Measurements from ENCODE around the gene NFIB.
A peak's percentile ranks its signal among the peaks of the same experiment; 100 is the strongest.

NFIB gene

DNA sequence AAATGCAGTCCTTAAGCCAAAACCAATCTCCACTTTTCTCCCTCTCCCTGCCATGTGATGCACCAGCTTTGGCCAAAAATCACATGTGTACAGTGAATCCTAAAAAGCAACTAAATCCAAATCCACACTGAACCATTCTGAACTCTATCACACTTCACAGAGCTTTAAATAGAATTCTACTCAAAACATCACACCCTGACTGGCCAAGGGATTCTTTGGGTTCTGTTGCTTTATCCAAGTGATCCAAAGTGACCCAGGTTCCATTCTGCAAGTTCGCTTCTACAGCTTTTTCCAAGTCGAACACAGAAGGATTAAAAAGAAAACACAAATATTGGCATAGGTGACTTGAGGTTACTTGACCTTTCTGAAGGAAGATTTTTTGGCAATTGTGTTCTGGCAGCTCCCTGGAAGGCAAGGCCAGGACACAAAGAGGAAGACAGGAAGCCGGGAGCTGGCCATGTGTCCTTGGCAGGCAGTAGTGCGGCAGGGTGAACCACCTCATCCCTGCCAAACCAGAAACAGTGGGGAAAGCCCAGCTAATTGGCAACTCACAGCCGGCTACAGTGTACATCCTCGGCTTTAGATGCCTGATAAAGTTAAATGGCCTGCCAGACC lies 115.0 kb downstream of the NFIB start:
- intact Hi-C loops (cut with DNase I): no loop called here
- peak in 8 of 10 donors; percentile 23 to 83 (median 38) for DNase-seq

GRCh38 chr9:14198047-14198840 lies 115.7 kb downstream of the NFIB start:
- no peak for DNase-seq
- intact Hi-C loops (cut with DNase I): no loop called here

DNA sequence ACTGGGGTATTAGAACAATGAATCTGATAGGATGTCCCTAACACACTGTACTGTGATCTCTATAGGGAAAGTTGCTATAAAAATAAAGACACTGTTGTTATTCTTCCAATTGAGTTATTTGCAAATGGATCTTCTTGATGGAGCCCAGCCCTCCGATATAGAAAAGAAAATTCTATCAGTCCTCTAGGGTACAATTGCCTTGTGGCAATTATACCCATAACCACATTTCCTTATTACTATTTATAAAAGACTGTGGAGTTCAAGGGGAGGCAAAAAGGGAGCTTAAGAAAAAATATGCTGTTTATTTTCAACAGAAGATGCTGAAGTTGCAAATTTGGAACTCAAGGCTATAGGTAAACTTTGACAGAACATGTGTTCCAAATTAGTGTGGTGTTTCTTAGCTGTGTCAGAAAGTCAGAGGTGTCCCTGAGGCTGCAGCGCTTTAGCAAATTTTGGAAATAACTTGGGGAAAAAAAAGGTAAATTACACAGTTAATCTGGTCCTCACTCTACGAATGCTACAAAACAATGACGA lies 116.5 kb downstream of the NFIB start:
- DNase-seq: no peak

DNA sequence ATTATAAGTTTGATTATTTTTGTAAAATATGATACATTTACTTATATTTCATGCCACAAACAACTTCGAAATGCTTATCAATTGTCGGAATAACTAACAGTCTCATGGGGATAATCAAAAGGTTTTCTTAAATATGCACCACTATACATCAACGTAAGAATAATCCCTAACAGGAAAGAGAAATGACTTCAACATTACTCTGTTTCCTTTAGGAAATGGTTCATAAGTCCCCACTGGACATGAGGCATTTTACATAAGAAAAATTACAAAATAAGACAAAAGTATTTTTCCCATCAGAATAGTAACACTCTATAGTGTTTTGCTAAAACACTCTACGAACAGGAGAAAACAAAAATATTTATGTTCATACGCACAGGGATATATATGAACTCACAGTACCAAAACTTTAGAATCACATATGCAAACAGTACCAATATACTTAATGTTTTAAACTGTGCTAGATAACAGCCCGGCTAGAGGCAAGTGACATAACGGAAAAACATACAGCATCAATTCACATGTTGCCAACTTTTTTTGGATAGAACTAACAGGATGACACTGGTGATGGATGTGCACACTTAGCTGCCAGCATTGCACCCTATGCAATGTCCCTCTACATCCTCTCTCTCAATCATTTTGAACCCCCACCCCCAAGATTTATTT lies 120.5 kb downstream of the NFIB start:
- intact Hi-C loops (cut with DNase I): no loop called here

More for the DNA sequence above, 116.5 kb downstream of the NFIB start:
- intact Hi-C loops (cut with DNase I): no loop called here

DNA sequence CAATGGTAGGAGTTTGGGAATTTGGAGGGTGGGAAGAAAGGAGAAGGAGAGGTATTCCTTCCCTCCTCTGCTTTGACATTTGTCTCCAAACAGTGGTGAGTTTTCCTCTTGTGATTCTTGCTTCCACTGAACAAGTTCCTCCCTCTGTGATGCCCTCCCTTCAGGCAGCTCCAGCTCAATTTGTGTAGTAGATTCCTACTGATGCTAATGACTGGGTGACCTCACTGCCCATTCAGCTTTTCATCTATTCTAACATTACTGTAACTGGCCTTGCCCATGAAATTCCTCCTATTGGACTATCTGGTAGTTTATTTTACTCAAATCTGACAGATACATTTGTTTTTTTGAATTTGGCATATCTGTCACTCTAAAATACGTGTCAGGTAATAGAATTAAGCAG lies 121.4 kb downstream of the NFIB start:
- no peak for DNase-seq
- intact Hi-C loops (cut with DNase I): no loop called here

More for the DNA sequence above, 120.5 kb downstream of the NFIB start:
- DNase-seq: no peak

DNA sequence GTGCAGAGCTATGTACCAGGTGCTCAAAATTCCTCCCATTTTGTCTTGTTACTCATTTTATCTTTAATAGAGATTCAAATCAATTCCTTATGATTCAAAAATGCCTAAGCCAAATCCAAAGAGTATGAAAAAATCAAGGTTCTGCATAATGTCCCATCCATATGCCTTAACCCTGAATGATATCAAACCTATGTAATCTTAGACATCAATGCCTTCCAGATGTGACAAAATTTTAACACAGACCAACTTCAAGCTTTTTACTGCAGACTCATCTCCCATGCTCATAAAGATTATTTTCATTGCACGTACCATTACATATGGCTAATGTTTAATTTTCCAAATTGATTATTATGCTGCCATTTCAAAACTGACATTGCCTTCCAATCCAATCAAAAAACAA lies 122.4 kb downstream of the NFIB start:
- DNase-seq: no peak
- intact Hi-C loops (cut with DNase I): no loop called here

- intact Hi-C loops (cut with DNase I): no loop called here
- no peak for DNase-seq
Measured at GRCh38 chr9:14190240-14190639, 123.7 kb downstream of the NFIB start.

- DNase-seq: no peak
- intact Hi-C loops (cut with DNase I): no loop called here
Measured at GRCh38 chr9:14189578-14189977, 124.4 kb downstream of the NFIB start.

- DNase-seq: no peak
- intact Hi-C loops (cut with DNase I): no loop called here
Measured at GRCh38 chr9:14189146-14189545, 124.8 kb downstream of the NFIB start.

DNA sequence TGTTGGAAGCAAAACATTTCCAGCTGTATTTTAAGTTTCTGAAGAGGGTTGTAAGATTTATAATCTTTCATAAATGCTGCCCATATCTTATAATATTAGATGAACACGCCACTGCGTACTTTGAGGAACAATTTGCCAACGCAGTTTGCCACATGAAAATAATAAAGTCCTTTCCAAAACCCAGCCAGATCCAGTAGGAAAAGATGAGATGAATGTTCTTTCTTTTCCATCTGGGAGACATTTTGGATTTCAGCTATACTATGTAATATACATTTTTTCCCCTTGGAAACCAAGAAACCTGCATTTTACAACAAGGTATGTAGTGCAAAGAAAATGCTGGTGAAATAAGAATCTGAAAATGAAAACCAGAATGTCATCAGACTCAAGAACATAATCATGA lies 125.4 kb downstream of the NFIB start:
- intact Hi-C loops (cut with DNase I): no loop called here
- DNase-seq: no peak

GRCh38 chr9:14188011-14188410 lies 125.9 kb downstream of the NFIB start:
- intact Hi-C loops (cut with DNase I): no loop called here

GRCh38 chr9:14186096-14186495 lies 127.8 kb downstream of the NFIB start:
- no peak for DNase-seq
- intact Hi-C loops (cut with DNase I): no loop called here

More at GRCh38 chr9:14188011-14188410, 125.9 kb downstream of the NFIB start:
- no peak for DNase-seq

- intact Hi-C loops (cut with DNase I): no loop called here
- no peak for DNase-seq
Measured at GRCh38 chr9:14185016-14185415, 128.9 kb downstream of the NFIB start.

GRCh38 chr9:14183001-14183400 lies 130.9 kb downstream of the NFIB start:
- intact Hi-C loops (cut with DNase I): no loop called here
- no peak for DNase-seq

DNA sequence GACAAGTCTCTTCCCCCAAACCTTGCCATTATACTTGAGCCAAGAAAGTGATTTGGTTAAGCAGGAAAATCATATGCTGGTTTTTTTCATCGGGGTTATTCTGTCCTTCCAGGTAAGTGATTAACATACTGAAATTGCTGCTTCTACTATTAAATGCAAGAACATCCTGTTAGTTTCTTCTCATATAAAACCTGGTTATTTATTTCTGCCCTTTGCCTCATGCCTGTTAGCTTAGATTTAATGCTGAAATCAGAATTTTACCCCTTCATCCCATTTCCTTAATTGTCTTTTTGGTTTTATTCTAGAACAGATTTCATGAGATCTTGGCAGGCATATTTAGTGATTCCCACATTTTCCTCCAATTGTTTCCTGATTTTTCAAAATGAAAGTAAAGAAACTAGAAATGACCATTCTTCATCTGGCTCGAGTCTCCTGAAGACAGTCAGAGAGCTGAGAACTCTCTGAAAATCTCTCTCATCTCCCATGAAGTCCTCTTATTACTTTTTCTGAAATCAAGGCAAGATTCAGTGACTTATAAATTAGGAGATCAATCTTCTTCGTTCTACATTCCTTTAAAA lies 132.9 kb downstream of the NFIB start:
- intact Hi-C loops (cut with DNase I): no loop called here
- DNase-seq: no peak

DNA sequence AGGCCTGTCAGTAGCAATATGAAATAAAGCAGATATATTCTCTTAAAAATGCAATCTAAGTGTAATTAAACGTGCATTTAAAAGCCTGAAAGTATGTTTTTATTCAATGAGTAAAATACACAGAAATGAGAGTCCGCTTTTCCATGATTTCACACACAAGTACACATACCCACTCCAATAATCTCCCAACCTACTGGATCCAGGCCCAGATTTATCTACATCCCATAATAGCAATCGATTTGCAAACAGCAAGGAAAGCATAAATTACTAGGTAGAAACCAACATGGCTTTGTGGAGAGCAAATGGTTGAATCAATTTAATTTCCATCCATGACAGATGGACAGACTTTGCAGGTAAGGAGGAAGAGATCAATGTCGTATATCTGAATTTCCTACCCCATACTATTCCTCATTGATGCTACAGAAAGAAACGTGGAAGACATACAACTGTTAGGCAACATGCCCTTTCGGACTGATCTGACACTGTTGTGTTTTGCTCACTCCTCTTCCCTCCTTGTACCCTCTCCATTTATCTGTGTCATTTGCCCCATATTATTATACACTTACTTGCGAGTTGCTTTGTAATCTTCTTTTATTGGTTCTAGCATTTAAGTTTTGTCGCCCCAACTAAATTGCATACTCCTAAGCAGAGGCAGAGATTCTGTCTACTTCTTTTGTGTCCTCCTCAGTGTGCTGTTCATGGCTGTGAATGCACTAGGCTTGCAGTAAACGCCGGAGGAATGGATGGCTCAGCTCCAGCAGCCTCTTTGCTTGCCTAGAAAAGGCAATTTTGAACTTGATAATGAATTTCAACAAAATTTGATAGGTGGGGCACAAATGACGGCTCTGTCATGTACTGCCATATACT lies 133.6 kb downstream of the NFIB start:
- DNase-seq: peak in 8 of 10 donors; percentile 28 to 88 (median 56)
- intact Hi-C loops (cut with DNase I): no loop called here

GRCh38 chr9:14179449-14179848 lies 134.5 kb downstream of the NFIB start:
- intact Hi-C loops (cut with DNase I): no loop called here

GRCh38 chr9:14175778-14176177 lies 138.2 kb downstream of the NFIB start:
- DNase-seq: no peak
- intact Hi-C loops (cut with DNase I): no loop called here

More at GRCh38 chr9:14179449-14179848, 134.5 kb downstream of the NFIB start:
- no peak for DNase-seq

DNA sequence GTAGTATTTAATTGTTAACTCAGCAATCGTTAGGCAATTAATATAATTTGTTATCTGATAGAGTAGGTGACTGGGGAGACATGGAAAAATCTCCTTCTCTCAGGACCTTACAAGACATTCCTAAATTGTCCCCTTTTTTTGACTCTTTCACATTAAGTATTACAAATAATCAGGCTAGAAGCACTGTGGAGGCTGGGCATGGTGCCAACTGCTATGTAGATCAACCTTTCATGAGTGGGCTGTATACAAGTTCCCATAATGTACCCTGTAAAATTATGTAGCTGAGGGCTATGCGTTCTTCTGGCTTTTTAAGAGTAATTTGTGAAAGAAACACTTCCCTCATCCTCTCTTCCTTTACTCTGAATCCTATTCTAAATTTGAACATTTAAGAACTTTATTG lies 140.2 kb downstream of the NFIB start:
- no peak for DNase-seq
- intact Hi-C loops (cut with DNase I): no loop called here

DNA sequence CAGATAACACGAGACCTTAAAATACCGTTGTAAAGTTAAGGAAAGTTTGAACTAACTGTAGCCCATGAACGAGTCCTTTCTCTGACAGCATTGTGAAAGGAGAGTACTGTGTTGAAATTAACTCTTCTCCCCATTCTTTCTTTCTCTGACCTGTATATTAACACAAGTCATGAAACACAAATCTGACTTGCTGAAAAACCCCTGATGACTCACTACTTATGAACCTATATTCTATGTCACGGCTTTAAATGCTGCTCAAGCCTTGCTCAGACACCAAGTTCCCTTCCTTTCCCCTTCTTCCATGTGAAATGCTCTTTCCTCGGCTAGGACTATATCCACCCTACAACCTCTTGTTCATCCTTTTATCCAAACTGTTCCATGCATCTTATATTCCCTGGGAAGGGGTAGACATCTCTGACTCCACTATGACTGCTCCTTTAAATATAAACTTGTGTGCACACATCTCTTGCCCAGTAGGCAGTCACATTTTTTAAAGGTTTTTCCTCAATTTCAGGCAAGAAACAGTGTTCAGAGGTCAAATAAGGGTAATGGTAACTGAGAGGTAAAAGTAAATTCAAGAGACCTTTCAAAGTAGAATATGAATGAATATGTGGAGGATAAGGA lies 142.9 kb downstream of the NFIB start:
- intact Hi-C loops (cut with DNase I): no loop called here
- DNase-seq: no peak

Data from posterior cingulate gyrus (tissue), 11 donors.